ENCODE data around the gene SQOR. TPM values are rescaled to one million over a fixed set of nuclear protein-coding genes. Genes with fewer than 3 reads are reported as not detected.

The SQOR gene
- total RNA-seq, 1 experiment from 2014 or later, result 4.3 TPM

- POLR2A ChIA-PET (ENCODE audit: low non-redundant PET), result interaction anchor here (0.7 kb wide), 1 partner anchor 27 kb away, joined by 4 read pairs; no protein-coding TSS in a partner anchor
- intact Hi-C loops (cut with micrococcal nuclease; ENCODE audit: unreplicated experiment), result no loop called here
- H3K9me3 ChIP-seq (ENCODE audit: low read depth, low read length, poor library complexity, severe bottlenecking), result no peaks in the 10 kb centered on the region
- H3K27me3 ChIP-seq (replicated peaks; ENCODE audit: insufficient read depth, low read depth, low read length, poor library complexity), result no peaks in the 10 kb centered on the region
- DNase-seq (ENCODE audit: low spot score), result no peak
- H3K4me3 ChIP-seq (ENCODE audit: low read depth, low read length, poor library complexity, severe bottlenecking), result peak overlapping the region; percentile 85
- no peaks in the 10 kb centered on the region for H3K36me3 ChIP-seq (ENCODE audit: insufficient read depth, low read length, poor library complexity, severe bottlenecking)
- CTCF ChIA-PET, result interaction anchor here (0.8 to 1.0 kb wide), 2 partner anchors 12 to 128 kb away, joined by 3 to 4 read pairs; no protein-coding TSS in a partner anchor
- TF ChIP-seq EZH2 (IDR thresholded peaks at IDR 0.05; ENCODE audit: borderline replicate concordance, low read depth, low read length, poor library complexity, severe bottlenecking) (no peak), CTCF (conservative IDR thresholded peaks at IDR 0.05; ENCODE audit: low read depth, low read length) (no peak)
- H3K4me1 ChIP-seq (ENCODE audit: insufficient read depth, low read length, poor library complexity, severe bottlenecking), result peaks cover 22% of the 10 kb centered on the region
- TSS peak; percentile 93 for BruUV-seq (replicated peaks)
- peak overlapping the region; percentile 99 for H3K27ac ChIP-seq (ENCODE audit: low read depth, low read length, poor library complexity, severe bottlenecking)
Measured at GRCh38 chr15:45586601-45587094, 48.2 kb upstream of the SQOR start.

DNA sequence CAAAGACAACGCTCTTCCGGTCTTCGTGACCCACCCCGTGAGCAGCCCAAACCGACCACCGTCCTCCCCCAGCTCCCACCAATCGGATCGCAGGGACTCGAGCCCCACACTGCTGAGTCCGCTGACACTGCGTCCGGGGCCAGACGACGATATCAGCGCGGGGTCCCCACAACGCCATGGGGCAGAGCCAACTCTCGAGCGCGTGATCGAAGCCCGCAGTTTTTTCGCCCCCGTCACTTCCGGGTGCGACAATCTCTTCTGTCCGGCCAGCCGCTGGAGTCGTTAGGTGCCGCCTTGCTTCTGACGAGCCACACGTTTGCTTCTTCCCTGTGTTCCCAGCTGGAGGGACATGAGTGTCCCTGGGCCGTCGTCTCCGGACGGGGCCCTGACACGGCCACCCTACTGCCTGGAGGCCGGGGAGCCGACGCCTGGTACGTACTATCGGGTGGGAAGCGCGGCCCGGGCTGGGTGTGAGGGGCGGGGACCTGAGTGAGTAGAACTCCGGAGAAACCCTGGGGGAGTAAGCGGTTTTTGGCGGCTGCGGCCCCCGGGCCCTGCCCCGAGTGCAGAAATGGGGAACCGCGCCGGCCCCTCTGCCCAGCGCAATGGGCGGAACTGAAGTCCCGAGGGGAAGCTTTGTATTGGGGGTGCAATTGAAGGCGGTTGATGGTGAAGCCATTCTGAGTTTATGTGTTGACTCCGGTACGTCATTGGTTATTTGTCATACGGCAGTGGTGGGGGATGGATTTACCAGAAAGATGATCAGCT, 47.5 kb upstream of the SQOR start, which contains the start of gene BLOC1S6:
Gene BLOC1S6 (plus strand): TSS at position 285 of the 768 bp plus-strand sequence. CDS start 65 bp downstream, at position 350.
- intact Hi-C loops (cut with micrococcal nuclease; ENCODE audit: unreplicated experiment), result no loop called here
- H3K9me3 ChIP-seq (ENCODE audit: low read depth, low read length, poor library complexity, severe bottlenecking), result no peaks in the 10 kb centered on the region
- CTCF ChIA-PET, result interaction anchor here (1.0 kb wide), 1 partner anchor 129 kb away, joined by 4 read pairs; no protein-coding TSS in a partner anchor
- BruUV-seq (replicated peaks), result no TSS peak
- no peaks in the 10 kb centered on the region for H3K36me3 ChIP-seq (ENCODE audit: insufficient read depth, low read length, poor library complexity, severe bottlenecking)
- POLR2A ChIA-PET (ENCODE audit: low non-redundant PET), result interaction anchor here (0.6 to 0.7 kb wide), 2 partner anchors 26 to 923 kb away, joined by 4 to 5 read pairs; no protein-coding TSS in a partner anchor
- no peaks in the 10 kb centered on the region for H3K27me3 ChIP-seq (replicated peaks; ENCODE audit: insufficient read depth, low read depth, low read length, poor library complexity)
- peak; percentile 95 for DNase-seq (ENCODE audit: low spot score)
- H3K4me1 ChIP-seq (ENCODE audit: insufficient read depth, low read length, poor library complexity, severe bottlenecking), result peaks cover 22% of the 10 kb centered on the region
- peak within 1 kb of the TSS; percentile 99 for H3K27ac ChIP-seq (ENCODE audit: low read depth, low read length, poor library complexity, severe bottlenecking)
- TF ChIP-seq EZH2 (IDR thresholded peaks at IDR 0.05; ENCODE audit: borderline replicate concordance, low read depth, low read length, poor library complexity, severe bottlenecking) (no peak), CTCF (conservative IDR thresholded peaks at IDR 0.05; ENCODE audit: low read depth, low read length) (no peak)
- peak within 1 kb of the TSS; percentile 85 for H3K4me3 ChIP-seq (ENCODE audit: low read depth, low read length, poor library complexity, severe bottlenecking)

DNA sequence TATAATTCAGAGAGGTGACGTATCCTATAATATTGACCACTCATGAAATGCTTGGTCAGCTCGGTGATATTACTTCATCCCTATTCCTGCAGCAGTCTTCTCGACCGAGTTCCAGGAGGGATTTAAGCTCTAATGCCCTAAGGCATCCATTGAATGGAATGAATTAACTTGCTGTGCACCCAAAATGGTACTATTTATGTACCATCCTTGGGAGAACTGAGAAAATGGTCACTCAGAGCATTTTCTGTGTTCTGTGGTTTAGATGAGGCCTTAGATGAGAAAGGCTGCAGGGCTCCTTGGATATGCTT, 47.0 kb upstream of the SQOR start:
- TSS peak; percentile 73 for BruUV-seq (replicated peaks)
- intact Hi-C loops (cut with micrococcal nuclease; ENCODE audit: unreplicated experiment), result no loop called here
- no peak for TF ChIP-seq CTCF (conservative IDR thresholded peaks at IDR 0.05; ENCODE audit: low read depth, low read length)
- TF ChIP-seq EZH2 (IDR thresholded peaks at IDR 0.05; ENCODE audit: borderline replicate concordance, low read depth, low read length, poor library complexity, severe bottlenecking), result no peak
- Histone ChIP-seq H3K27me3 (replicated peaks; ENCODE audit: insufficient read depth, low read depth, low read length, poor library complexity) (no peaks in the 10 kb centered on the region), H3K27ac (ENCODE audit: low read depth, low read length, poor library complexity, severe bottlenecking) (peak overlapping the region; percentile 99), H3K4me1 (ENCODE audit: insufficient read depth, low read length, poor library complexity, severe bottlenecking) (peaks cover 22% of the 10 kb centered on the region), H3K36me3 (ENCODE audit: insufficient read depth, low read length, poor library complexity, severe bottlenecking) (no peaks in the 10 kb centered on the region), H3K4me3 (ENCODE audit: low read depth, low read length, poor library complexity, severe bottlenecking) (peak overlapping the region; percentile 85), H3K9me3 (ENCODE audit: low read depth, low read length, poor library complexity, severe bottlenecking) (no peaks in the 10 kb centered on the region)
- ChIA-PET CTCF (no interaction called here), POLR2A (ENCODE audit: low non-redundant PET) (interaction anchor here (0.6 kb wide), 1 partner anchor 924 kb away, joined by 5 read pairs; no protein-coding TSS in a partner anchor)
- no peak for DNase-seq (ENCODE audit: low spot score)
